Occipital lobe (tissue), 2 donors: ENCODE data around the gene CTDP1. TPM values are rescaled to one million over a fixed set of nuclear protein-coding genes. Genes with fewer than 3 reads are reported as not detected.

Experiments
- DNase-seq: peaks from one replicate; lab custom pipeline; 2025; lab: John Stamatoyannopoulos, UW
- total RNA-seq: library from RNA; depleted of rRNA; stranded (reverse); fragments of >200 nt; gene quantifications from one replicate; pipeline ENCODE4 v1.2.3, GENCODE V29; 2014

Gene CTDP1
- total RNA-seq = 14.5 TPM

- peak; percentile 86 for DNase-seq
Observed at GRCh38 chr18:79679552-79680099, at the start of gene CTDP1. TSS of gene CTDP1 (plus strand) at chr18:79679803. CDS start at chr18:79679948, 145 bp downstream.

GRCh38 chr18:79630281-79631095 lies 49.1 kb upstream of the CTDP1 start:
- DNase-seq = no peak

- no peak for DNase-seq
Observed at GRCh38 chr18:79631096-79631507, 48.5 kb upstream of the CTDP1 start.

- no peak for DNase-seq
Observed at GRCh38 chr18:79631761-79632446, 47.7 kb upstream of the CTDP1 start.

- no peak for DNase-seq
Observed at GRCh38 chr18:79632765-79633164, 46.8 kb upstream of the CTDP1 start.

GRCh38 chr18:79634186-79634585 lies 45.4 kb upstream of the CTDP1 start:
- no peak for DNase-seq

GRCh38 chr18:79634593-79635426 lies 44.8 kb upstream of the CTDP1 start:
- DNase-seq = no peak

- no peak for DNase-seq
Observed at GRCh38 chr18:79635427-79635726, 44.2 kb upstream of the CTDP1 start.

- no peak for DNase-seq
Observed at GRCh38 chr18:79637181-79637920, 42.3 kb upstream of the CTDP1 start.

- no peak for DNase-seq
Observed at GRCh38 chr18:79637921-79638909, 41.4 kb upstream of the CTDP1 start.

- no peak for DNase-seq
Observed at GRCh38 chr18:79639072-79639829, 40.4 kb upstream of the CTDP1 start.

GRCh38 chr18:79640064-79640672 lies 39.4 kb upstream of the CTDP1 start:
- no peak for DNase-seq

- no peak for DNase-seq
Observed at GRCh38 chr18:79640875-79641274, 38.7 kb upstream of the CTDP1 start.

- DNase-seq = no peak
Observed at GRCh38 chr18:79641722-79642497, 37.7 kb upstream of the CTDP1 start.

- DNase-seq = no peak
Observed at GRCh38 chr18:79642626-79643025, 37.0 kb upstream of the CTDP1 start.

GRCh38 chr18:79643054-79643984 lies 36.3 kb upstream of the CTDP1 start:
- DNase-seq = no peak
